Neural progenitor cell (in vitro differentiated cells): ENCODE data around the gene RNF34.

Experiments used
- CTCF ChIP-seq: fragments of 200-600 bp; sonication (generic); IDR thresholded peaks from 2 replicates; pipeline ENCODE4 v1.5.1; 2017; ENCODE audit warnings: antibody characterized with exemption, mild to moderate bottlenecking
- EZH2 ChIP-seq: fragments of 200-600 bp; sonication (generic); IDR thresholded peaks from 2 replicates; pipeline ENCODE4 v1.6.1; 2017; ENCODE audit warnings: antibody characterized with exemption, mild to moderate bottlenecking, moderate library complexity
- EZH2phosphoT487 ChIP-seq: fragments of 200-600 bp; sonication (generic); IDR thresholded peaks from 2 replicates; pipeline ENCODE4 v1.6.1; 2017; ENCODE audit warnings: antibody characterized with exemption

- TF ChIP-seq CTCF (no peak), EZH2 (no peak), EZH2phosphoT487 (no peak)
These were observed 53.7 kb downstream of the RNF34 start for GRCh38 chr12:121453629-121454028.
